Natural killer cell (primary cell): ENCODE measurements around the gene PEX14. TPM values are rescaled to one million over a fixed set of nuclear protein-coding genes. Genes with fewer than 3 reads are reported as not detected.

Experiments used
- ATAC-seq, 3 donors: fragments of 150-1000 bp in 2 of 3; fragments of 200-7000 bp in 1 of 3; cut with Tn5 transposase; 1 replicate in 1 of 3; 2 replicates in 2 of 3; pipeline ENCODE4 v1.10.0; 2021; ENCODE audit warnings: mild to moderate bottlenecking in 2 of 3, moderate library complexity in 2 of 3
- DNase-seq, 2 donors: peaks; one replicate each; pipeline versions ENCODE4 v3.0.0 to v3.0.0-alpha.2; 2013 to 2021; ENCODE audit warnings: mixed read lengths in 1 of 2
- H3K27ac ChIP-seq: one replicate; pipeline ENCODE4 v1.5.1; 2013; ENCODE audit warnings: mild to moderate bottlenecking, low read length
- H3K27me3 ChIP-seq: one replicate; pipeline ENCODE4 v1.6.1; 2013; ENCODE audit warnings: low read length; ENCODE audit not compliant: control insufficient read depth, insufficient read depth
- H3K36me3 ChIP-seq: one replicate; pipeline ENCODE4 v1.6.1; 2013; ENCODE audit warnings: low read length; ENCODE audit not compliant: control insufficient read depth, insufficient read depth
- H3K4me1 ChIP-seq: one replicate; pipeline ENCODE4 v1.6.1; 2013; ENCODE audit warnings: low read length; ENCODE audit not compliant: control insufficient read depth, insufficient read depth
- H3K4me3 ChIP-seq: one replicate; pipeline ENCODE4 v1.5.1; 2013; ENCODE audit warnings: low read length
- H3K9me3 ChIP-seq: one replicate; pipeline ENCODE4 v1.6.1; 2013; ENCODE audit warnings: low read length; ENCODE audit not compliant: control insufficient read depth, insufficient read depth
- H3K27ac Mint-ChIP-seq, 2 donors: one replicate each; pipeline ENCODE4 v1.8.0; 2022; ENCODE audit warnings: mild to moderate bottlenecking in 2 of 2, mixed read lengths in 2 of 2, moderate library complexity in 1 of 2
- H3K27me3 Mint-ChIP-seq, 2 donors: one replicate each; pipeline ENCODE4 v1.8.0; 2022; ENCODE audit warnings: low read depth in 2 of 2, mixed read lengths in 2 of 2
- H3K36me3 Mint-ChIP-seq: one replicate; pipeline ENCODE4 v1.8.0; 2022; ENCODE audit warnings: mixed read lengths
- H3K4me1 Mint-ChIP-seq, 2 donors: one replicate each; pipeline ENCODE4 v1.8.0; 2022; ENCODE audit warnings: mixed read lengths in 2 of 2
- H3K4me3 Mint-ChIP-seq: one replicate; pipeline ENCODE4 v1.8.0; 2022; ENCODE audit warnings: mild to moderate bottlenecking, moderate library complexity, mixed read lengths
- H3K9me3 Mint-ChIP-seq, 2 donors: one replicate each; pipeline ENCODE4 v1.8.0; 2022; ENCODE audit warnings: mixed read lengths in 2 of 2
- CTCF ChIP-seq: fragments of 200-600 bp; IDR thresholded peaks from one replicate; pipeline ENCODE4 v1.8.0; 2022; ENCODE audit warnings: antibody characterized with exemption
- WGBS: methylation state at CpG from one replicate; pipeline ENCODE4 v1.1.7; 2013; ENCODE audit warnings: missing lambda C conversion rate; ENCODE audit not compliant: insufficient coverage; 5-methylcytosine and 5-hydroxymethylcytosine counted together
- intact Hi-C: fragments of 100-400 bp; cut with micrococcal nuclease; formaldehyde crosslinking; loops from one replicate; pipeline ENCODE4 v1.14.2; 2022
- total RNA-seq, 4 donors: library from RNA; stranded (reverse); fragments of 120-200 nt in 1 of 4; gene quantifications; one replicate each; pipeline versions ENCODE4 v1.2.3 to v1.2.4, GENCODE V29; 2013 to 2022

Gene PEX14
- total RNA-seq, 3 donors from 2014 or later (not counting 1 experiment from before 2014, with no cell fraction given), result 21.4 to 27.3 (median 24.1) TPM

DNA sequence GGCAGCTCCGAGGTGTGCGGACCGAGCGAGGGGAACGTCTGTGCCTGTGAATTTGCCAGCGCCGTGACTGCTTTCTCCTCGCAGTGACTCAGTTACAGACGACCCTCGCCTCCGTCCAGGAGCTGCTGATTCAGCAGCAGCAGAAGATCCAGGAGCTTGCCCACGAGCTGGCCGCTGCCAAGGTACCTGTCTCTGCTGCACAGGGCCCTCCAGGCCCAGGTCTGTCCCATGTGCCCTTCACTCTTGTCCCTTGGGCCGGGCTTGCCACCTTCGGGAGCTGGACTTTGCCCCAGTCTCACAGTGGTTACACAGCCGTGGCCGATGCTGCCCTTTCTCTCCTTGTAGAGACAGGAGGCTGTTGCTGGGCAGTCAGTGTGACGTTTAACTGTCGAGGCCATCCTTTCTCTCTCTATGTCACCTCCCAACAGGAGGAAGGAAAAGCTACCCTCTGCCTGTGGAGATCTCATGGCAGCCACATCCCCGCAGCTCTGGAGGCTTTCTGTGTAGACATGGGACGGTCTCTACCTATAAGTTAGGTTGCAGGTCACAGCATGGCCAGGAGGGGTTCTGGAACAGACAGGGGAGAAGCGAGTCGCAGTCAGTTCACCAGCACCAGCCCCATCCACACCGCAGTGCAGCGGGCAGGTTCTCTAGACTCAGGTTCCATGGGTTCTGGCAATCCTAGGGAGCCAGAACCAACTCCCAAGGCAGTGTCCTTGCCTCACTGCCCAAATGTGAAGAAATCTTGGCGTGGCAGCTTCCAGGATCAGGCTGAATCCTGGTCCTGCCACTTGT is 149.7 kb downstream of the PEX14 start:
- no peak overlapping the region for H3K4me3 ChIP-seq
- DNase-seq (no peak), ATAC-seq (no peak)
- 96% methylated on average over 26 of the region's 26 CpGs for WGBS
- intact Hi-C loops, result no loop called here
- H3K36me3 ChIP-seq, result peaks cover 12% of the 10 kb centered on the region
- no peak overlapping the region for H3K4me3 Mint-ChIP-seq
- H3K36me3 Mint-ChIP-seq, result no peaks in the 10 kb centered on the region
- H3K4me1 ChIP-seq, result no peaks in the 10 kb centered on the region
- TF ChIP-seq CTCF, result no peak
- H3K4me1 Mint-ChIP-seq, result no peaks in the 10 kb centered on the region
- H3K27ac Mint-ChIP-seq, result no peak overlapping the region
- no peaks in the 10 kb centered on the region for H3K9me3 ChIP-seq
- no peaks in the 10 kb centered on the region for H3K27me3 ChIP-seq
- H3K27me3 Mint-ChIP-seq, result no peaks in the 10 kb centered on the region
- no peak overlapping the region for H3K27ac ChIP-seq
- no peaks in the 10 kb centered on the region for H3K9me3 Mint-ChIP-seq

- no peaks in the 10 kb centered on the region for H3K9me3 Mint-ChIP-seq
- Histone ChIP-seq H3K4me3 (no peak overlapping the region), H3K27me3 (no peaks in the 10 kb centered on the region), H3K9me3 (no peaks in the 10 kb centered on the region), H3K27ac (no peak overlapping the region), H3K4me1 (no peaks in the 10 kb centered on the region), H3K36me3 (peaks cover 12% of the 10 kb centered on the region)
- intact Hi-C loops, result no loop called here
- no peaks in the 10 kb centered on the region for H3K36me3 Mint-ChIP-seq
- no peak overlapping the region for H3K27ac Mint-ChIP-seq
- WGBS, result 96% methylated on average over 9 of the region's 9 CpGs
- no peaks in the 10 kb centered on the region for H3K4me1 Mint-ChIP-seq
- no peak for DNase-seq
- TF ChIP-seq CTCF, result no peak
- H3K27me3 Mint-ChIP-seq, result no peaks in the 10 kb centered on the region
- H3K4me3 Mint-ChIP-seq, result no peak overlapping the region
- ATAC-seq, result no peak
Observed at GRCh38 chr1:10625076-10625475, 150.3 kb downstream of the PEX14 start.

DNA sequence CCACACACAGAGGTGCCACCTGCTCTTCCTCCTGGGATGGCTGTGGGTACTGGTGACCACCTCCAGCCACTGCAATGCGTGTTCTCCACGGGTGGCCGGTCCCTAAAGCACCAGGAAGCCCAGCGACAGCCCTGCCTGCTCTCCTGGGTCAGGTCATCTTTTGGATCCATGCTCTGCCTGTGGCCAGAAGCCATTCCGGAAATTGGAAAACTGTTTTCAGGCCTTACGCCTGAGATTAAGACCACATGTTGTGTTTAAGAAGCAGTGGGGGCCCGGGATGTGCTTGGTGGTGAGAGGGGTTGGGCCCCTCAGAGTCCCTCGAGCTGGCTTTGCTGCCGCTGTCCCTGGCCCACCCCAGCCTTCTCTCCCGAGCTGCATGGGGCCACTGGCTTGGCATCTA is 150.8 kb downstream of the PEX14 start:
- 94% methylated on average over 10 of the region's 10 CpGs for WGBS
- Histone ChIP-seq H3K4me1 (no peaks in the 10 kb centered on the region), H3K9me3 (no peaks in the 10 kb centered on the region), H3K4me3 (no peak overlapping the region), H3K27ac (no peak overlapping the region), H3K36me3 (peaks cover 12% of the 10 kb centered on the region), H3K27me3 (no peaks in the 10 kb centered on the region)
- H3K4me3 Mint-ChIP-seq, result no peak overlapping the region
- no peaks in the 10 kb centered on the region for H3K27me3 Mint-ChIP-seq
- H3K4me1 Mint-ChIP-seq, result no peaks in the 10 kb centered on the region
- ATAC-seq, result no peak
- no peaks in the 10 kb centered on the region for H3K36me3 Mint-ChIP-seq
- no peak for DNase-seq
- no peak overlapping the region for H3K27ac Mint-ChIP-seq
- intact Hi-C loops, result no loop called here
- TF ChIP-seq CTCF, result no peak
- no peaks in the 10 kb centered on the region for H3K9me3 Mint-ChIP-seq
